ENCODE data around the gene CUBN. TPM values are rescaled to one million over a fixed set of nuclear protein-coding genes. Genes with fewer than 3 reads are reported as not detected.
A peak's percentile ranks its signal among the peaks of the same experiment; 100 is the strongest.

CUBN gene
- polyA plus RNA-seq, 2 of the 4 experiments (the other 2 are of a cell fraction): 0.08 to 0.28 TPM

GRCh38 chr10:16819026-16819425 is 310.6 kb downstream of the CUBN start:
- WGBS (ENCODE audit: missing lambda C conversion rate): 50% methylated on average over 6 of the region's 6 CpGs

GRCh38 chr10:16817125-16818019 is 312.2 kb downstream of the CUBN start, which contains the start of gene RSU1:
TSS of gene RSU1 (minus strand) at chr10:16817424. CDS start at chr10:16817081, 343 bp downstream.
- FAIRE-seq (peak; percentile 39), DNase-seq (ENCODE audit: low read depth in 1 of 2, low spot score in 1 of 2) (peak; percentile 98 to 99), ATAC-seq (peak; percentile 94 to 98)
- TF ChIP-seq PHF8 (IDR thresholded peaks at IDR 0.05; ENCODE audit: borderline replicate concordance, low read depth) (peak; percentile 55; the same call in 1 of the 2 replicates), CBX2 (IDR thresholded peaks at IDR 0.05; ENCODE audit: borderline replicate concordance, low read depth) (no peak), E2F6 (IDR thresholded peaks at IDR 0.05; ENCODE audit: borderline replicate concordance, low read depth) (peak; percentile 78), KDM1A (IDR thresholded peaks at IDR 0.05; ENCODE audit: low read depth) (no peak), CEBPB (IDR thresholded peaks at IDR 0.05) (peak; percentile 91 to 96), MAX (IDR thresholded peaks at IDR 0.05) (peak; percentile 40; the same call in 1 of the 2 replicates), JUN (IDR thresholded peaks at IDR 0.05) (peak in 1 of 2 experiments; percentile 55; a peak in 3 of 5 replicates), GATA3 (IDR thresholded peaks at IDR 0.05; ENCODE audit: borderline replicate concordance) (no peak), RAD21 (conservative IDR thresholded peaks at IDR 0.05 in 1 of 2, IDR thresholded peaks at IDR 0.05 in 1 of 2) (no peak), POLR2A (IDR thresholded peaks at IDR 0.05; ENCODE audit: low read length) (peak; percentile 98), RNF2 (IDR thresholded peaks at IDR 0.05; ENCODE audit: borderline replicate concordance, low read depth) (no peak), HOXA7 (CRISPR knock-in tag; IDR thresholded peaks at IDR 0.05) (no peak), USF2 (IDR thresholded peaks at IDR 0.05) (0 out of 2 replicates have a peak, but pooled peaks have one; percentile 31), ZFP36 (IDR thresholded peaks at IDR 0.05; ENCODE audit: borderline replicate concordance, partially characterized antibody) (peak; percentile 50), ZNF302 (CRISPR knock-in tag; IDR thresholded peaks at IDR 0.05) (no peak)
- Histone ChIP-seq H3K9me3 (peaks cover 10% of the 10 kb centered on the region), H3K4me2 (peak within 1 kb of the TSS; percentile 87), H3K27ac (peak within 1 kb of the TSS; percentile 84 to 89), H3K4me3 (peak within 1 kb of the TSS; percentile 75), H3K4me1 (peaks cover 16% of the 10 kb centered on the region)
- POLR2A ChIA-PET: interaction anchor here (0.5 to 1.5 kb wide), 5 partner anchors 165 to 799 kb away, joined by 3 to 8 read pairs (median 6); partner anchors contain the start of gene TRDMT1
- CTCF ChIA-PET: interaction anchor here (0.5 to 1.1 kb wide), 6 partner anchors 10 to 881 kb away, joined by 3 to 4 read pairs (median 4); no protein-coding TSS in a partner anchor
- WGBS (ENCODE audit: missing lambda C conversion rate): 0% methylated on average over 17 of the region's 65 CpGs

More at GRCh38 chr10:16819026-16819425, 310.6 kb downstream of the CUBN start:
- no peak for ATAC-seq
- H3K4me3 ChIP-seq: no peak overlapping the region
- POLR2A ChIA-PET: no interaction called here
- CTCF ChIA-PET: no interaction called here
- H3K9me3 ChIP-seq: peaks cover 17% of the 10 kb centered on the region
- peaks cover 16% of the 10 kb centered on the region for H3K4me1 ChIP-seq
- no peak for FAIRE-seq
- no peak for DNase-seq (ENCODE audit: low read depth in 1 of 2, low spot score in 1 of 2)
- H3K4me2 ChIP-seq: no peak overlapping the region
- no peak overlapping the region for H3K27ac ChIP-seq
- TF ChIP-seq POLR2AphosphoS2 (conservative IDR thresholded peaks at IDR 0.05; ENCODE audit: low read length): no peak
- no peak for TF ChIP-seq USF2 (IDR thresholded peaks at IDR 0.05)
- TF ChIP-seq NPAS2 (CRISPR knock-in tag; IDR thresholded peaks at IDR 0.05; ENCODE audit: borderline replicate concordance): no peak
- TF ChIP-seq KDM1A (IDR thresholded peaks at IDR 0.05; ENCODE audit: low read depth): no peak
- TF ChIP-seq ZFP36 (IDR thresholded peaks at IDR 0.05; ENCODE audit: borderline replicate concordance, partially characterized antibody): no peak
- TF ChIP-seq CTCF (IDR thresholded peaks at IDR 0.05): no peak
- no peak for TF ChIP-seq ZC3H11A (IDR thresholded peaks at IDR 0.05)
- no peak for TF ChIP-seq ELK1 (IDR thresholded peaks at IDR 0.05; ENCODE audit: low read depth, low read length)
- no peak for TF ChIP-seq MAX (IDR thresholded peaks at IDR 0.05)
